ENCODE results near the gene PTPRJ.
"Not testable (repeated sequence)": the region's sequence is repeated elsewhere in the genome, so short reads cannot be mapped to it uniquely, and the experiment has no call there.

- TF ChIP-seq, protein P1, sequence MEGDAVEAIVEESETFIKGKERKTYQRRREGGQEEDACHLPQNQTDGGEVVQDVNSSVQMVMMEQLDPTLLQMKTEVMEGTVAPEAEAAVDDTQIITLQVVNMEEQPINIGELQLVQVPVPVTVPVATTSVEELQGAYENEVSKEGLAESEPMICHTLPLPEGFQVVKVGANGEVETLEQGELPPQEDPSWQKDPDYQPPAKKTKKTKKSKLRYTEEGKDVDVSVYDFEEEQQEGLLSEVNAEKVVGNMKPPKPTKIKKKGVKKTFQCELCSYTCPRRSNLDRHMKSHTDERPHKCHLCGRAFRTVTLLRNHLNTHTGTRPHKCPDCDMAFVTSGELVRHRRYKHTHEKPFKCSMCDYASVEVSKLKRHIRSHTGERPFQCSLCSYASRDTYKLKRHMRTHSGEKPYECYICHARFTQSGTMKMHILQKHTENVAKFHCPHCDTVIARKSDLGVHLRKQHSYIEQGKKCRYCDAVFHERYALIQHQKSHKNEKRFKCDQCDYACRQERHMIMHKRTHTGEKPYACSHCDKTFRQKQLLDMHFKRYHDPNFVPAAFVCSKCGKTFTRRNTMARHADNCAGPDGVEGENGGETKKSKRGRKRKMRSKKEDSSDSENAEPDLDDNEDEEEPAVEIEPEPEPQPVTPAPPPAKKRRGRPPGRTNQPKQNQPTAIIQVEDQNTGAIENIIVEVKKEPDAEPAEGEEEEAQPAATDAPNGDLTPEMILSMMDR (IDR thresholded peaks at IDR 0.05; ENCODE audit: poor library complexity, severe bottlenecking): not testable (repeated sequence)
- not testable (repeated sequence) for TF ChIP-seq EP300 (conservative IDR thresholded peaks at IDR 0.05; ENCODE audit: poor library complexity, severe bottlenecking); POLR2AphosphoS5 (IDR thresholded peaks at IDR 0.05)
Observed at GRCh38 chr11:48139896-48140295, 159.5 kb downstream of the PTPRJ start.
